NCI-H1105 treated with DMSO at 0.1 percent for 48 hours (cell line): ENCODE results near the gene CEP89.
"Not testable (repeated sequence)": the region's sequence is repeated elsewhere in the genome, so short reads cannot be mapped to it uniquely, and the experiment has no call there.

ENCODE experiments used
- DNase-seq: peaks from one replicate; lab custom pipeline; 2025; lab: John Stamatoyannopoulos, UW

The CEP89 gene

DNA sequence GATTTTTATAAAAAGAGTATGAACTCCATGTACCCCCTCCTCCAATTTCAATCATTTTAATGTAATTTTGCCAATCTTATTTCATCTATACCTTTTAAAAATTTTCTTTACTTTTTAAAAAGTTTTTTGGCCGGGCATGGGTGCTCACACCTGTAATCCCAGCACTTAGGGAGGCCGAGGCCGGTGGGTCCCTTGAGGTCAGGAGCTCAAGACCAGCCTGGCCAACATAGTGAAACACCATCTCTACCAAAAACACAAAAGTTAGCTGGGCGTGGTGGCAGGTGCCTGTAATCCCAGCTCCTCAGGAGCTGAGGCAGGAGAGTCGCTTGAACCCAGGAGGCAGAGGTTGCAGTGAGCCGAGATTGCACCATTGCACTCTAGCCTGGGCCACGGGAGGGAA is 138.4 kb downstream of the CEP89 start:
- DNase-seq = not testable (repeated sequence)

DNA sequence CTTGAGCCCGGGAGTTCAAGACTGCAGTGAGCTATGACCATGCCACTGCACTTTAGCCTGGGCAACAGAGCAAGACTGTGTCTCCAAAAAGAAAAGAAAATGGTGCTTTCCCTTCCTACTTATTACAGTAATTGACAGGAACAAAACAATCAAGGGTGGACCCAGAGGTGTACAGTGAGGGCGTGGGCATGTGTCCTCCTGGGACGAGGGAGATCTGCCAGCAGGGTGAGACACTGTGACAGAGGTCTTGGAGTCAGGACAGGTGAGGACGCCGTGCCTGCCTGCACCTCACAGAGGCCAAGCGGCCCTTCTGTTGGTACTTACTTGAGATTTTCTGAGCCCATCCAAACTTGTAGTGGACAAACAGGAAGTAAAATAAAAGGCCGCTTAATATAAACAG is 138.9 kb downstream of the CEP89 start:
- not testable (repeated sequence) for DNase-seq

DNA sequence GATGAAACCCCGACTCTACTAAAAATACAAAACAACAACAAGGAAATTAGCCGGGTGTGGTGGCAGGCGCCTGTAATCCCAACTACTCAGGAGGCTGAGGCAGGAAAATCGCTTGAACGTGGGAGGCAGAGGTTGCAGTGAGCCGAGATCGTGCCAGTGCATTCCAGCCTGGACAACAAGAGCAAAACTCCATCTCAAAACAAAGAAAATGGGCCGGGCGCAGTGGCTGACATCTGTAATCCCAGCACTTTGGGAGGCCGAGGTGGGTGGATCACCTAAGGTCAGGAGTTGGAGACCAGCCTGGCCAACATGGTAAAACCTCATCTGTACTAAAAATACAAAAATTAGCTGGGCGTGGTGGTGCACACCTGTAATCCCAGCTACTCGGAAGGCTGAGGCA is 139.7 kb downstream of the CEP89 start:
- DNase-seq = not testable (repeated sequence)

DNA sequence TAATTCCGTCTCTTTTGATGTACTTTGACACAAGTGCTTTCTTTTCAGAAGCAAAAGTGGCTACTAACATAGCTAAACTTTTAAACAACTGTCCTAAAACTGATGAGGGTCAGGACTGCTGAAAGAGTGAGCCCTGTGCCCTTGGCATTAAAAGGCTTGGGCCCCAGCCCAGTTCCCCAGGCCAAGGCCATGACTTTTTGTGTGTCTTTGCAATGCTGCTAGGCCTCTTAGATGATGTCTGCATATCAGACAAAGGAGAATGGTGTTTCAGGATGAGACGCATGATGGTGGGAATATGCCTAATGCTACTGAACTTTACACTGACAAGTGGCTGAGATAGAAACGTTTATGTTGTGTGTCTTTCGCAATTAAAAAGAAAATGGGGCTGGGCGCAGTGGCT is 140.1 kb downstream of the CEP89 start:
- DNase-seq = no peak

DNA sequence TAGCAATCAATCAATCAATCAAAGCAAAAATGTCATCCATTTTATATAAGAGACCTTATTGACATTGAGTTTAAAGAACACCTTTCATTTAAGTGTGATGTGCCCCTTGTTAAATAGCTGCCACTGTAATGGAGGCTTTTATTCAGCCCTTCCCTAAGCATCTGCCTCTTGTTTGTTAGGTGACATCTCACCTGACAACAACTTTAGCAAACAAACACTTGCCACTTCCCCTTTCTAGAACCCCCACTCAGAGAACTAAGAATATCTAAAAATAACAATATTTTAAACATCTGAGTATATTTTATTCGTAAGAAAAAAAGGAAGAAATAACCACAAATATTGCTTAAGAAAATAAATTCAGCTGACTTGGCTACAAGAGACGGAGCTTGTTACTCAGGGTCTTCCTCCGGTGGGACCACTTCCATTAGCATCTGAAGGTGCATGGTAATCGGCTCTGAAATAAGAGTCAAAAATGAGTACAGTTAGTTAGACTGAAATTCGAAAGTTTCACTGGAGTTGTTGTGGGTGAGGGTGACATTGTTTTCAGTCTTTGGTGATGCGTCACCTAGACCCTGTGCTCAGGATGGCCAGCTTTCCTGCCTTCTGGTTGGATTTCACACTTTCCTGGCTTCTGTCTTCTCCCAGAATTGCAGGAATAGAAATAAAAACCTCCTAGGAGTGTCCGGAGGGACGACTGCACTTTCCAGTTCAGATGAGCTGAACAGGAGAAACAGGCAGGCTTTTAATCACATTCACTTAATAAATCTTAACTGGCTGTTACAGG is 141.3 kb downstream of the CEP89 start:
- DNase-seq = no peak

DNA sequence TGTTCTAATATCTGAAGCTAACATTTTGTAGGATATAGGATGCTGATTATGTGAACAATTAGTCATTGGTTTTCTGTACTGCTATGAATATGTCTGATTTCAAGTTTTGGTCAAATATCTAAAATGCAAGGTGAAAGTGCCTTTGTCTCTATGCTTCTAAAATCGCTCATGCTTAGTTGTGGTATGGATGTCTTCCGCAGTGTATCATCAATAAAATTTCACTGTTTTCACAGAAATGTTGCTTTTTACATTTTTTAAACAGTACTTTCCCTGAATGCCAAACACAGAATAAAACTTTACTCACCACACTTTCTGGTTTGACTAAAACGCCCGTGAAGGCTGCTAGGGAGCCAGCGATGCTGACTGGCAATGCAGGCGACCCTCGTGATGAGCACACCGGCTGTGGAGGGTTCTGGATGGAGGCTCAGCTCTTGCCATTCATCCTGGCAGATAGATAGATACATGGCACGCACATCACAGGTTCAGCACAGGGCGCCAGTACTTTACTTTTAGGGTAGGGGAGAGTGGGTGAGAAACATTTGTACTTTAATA is 142.3 kb downstream of the CEP89 start:
- DNase-seq = no peak

DNA sequence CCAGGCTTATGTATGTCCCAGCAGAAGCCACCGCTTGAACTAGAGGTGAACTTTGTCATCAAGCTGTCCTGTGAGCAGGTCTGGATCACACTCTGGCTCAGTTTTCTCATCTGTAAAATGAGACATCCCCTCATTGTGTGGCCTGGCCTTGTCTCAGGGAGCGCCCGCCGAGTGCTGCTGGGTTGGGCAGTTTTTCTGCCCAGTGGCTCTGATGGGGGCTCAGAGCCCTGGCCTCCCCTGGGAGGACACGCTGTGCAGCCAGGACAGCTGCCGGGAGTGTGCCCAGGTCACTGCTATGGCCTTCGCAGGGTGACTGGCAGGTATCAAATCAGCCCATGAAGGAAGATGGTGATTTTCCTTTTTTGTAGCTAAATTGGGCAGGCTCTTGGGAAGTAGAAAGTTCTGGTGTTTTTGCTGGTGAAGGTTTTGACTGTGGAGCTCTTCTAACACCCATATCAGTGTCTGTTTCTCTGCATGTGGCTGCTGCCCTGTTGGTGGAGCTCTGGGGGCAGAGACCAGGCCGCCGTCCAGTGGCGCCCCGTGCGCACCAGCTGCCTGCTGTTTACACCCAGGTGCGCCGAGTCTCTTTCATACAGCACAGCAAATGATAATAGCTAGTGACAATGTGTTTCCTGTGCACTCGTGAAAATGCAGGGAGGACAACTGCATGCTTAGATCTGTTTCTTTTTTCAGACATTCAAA is 143.0 kb downstream of the CEP89 start:
- no peak for DNase-seq

DNA sequence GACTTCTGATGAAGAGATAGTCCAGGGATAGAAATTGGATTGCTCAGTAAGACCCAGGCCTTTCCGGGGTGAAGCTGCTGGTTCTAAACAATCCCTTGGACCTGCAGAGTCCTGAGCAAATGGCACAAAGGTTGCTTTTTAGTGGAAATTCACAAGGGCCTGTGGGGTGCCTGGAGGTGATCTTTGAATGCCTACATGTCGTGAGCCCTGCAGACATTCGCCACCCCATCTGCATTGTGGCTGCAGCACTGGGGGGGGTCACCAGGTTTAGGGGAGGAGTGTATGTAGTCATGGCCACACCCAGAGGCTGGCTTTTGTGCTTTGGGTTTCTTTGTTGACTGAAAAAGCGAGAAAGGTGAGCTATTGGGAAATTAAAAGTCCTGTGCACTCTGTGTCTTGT is 143.6 kb downstream of the CEP89 start:
- no peak for DNase-seq
